ENCODE data around the gene NUDT9.
"Not testable (repeated sequence)": the region's sequence is repeated elsewhere in the genome, so short reads cannot be mapped to it uniquely, and the experiment has no call there.

The NUDT9 gene

GRCh38 chr4:87390551-87390890, 31.9 kb upstream of the NUDT9 start:
- H3K27ac ChIP-seq: peak overlapping the region; percentile 72
- TF ChIP-seq CTCF (conservative IDR thresholded peaks at IDR 0.05; ENCODE audit: low read depth, low read length): no peak
- peak overlapping the region; percentile 82; the same call in 1 of the 2 replicates for H3K4me2 ChIP-seq
- H2AFZ ChIP-seq (ENCODE audit: low read depth): peak overlapping the region; percentile 85
- no peaks in the 10 kb centered on the region for H4K20me1 ChIP-seq (ENCODE audit: insufficient read depth)
- H3K79me2 ChIP-seq (ENCODE audit: insufficient read depth, low read depth): peaks cover 53% of the 10 kb centered on the region
- peak overlapping the region; percentile 79 for H3K9ac ChIP-seq
- H3K4me3 ChIP-seq (IDR thresholded peaks at IDR 0.05; ENCODE audit: insufficient read depth, low read depth, low read length): peak overlapping the region; percentile 71
- H3K4me1 ChIP-seq (ENCODE audit: low read depth, poor library complexity, severe bottlenecking): peaks cover 30% of the 10 kb centered on the region
- H3K36me3 ChIP-seq (ENCODE audit: insufficient read depth): no peaks in the 10 kb centered on the region
- no peaks in the 10 kb centered on the region for H3K27me3 ChIP-seq (ENCODE audit: insufficient read depth, low read depth)

DNA sequence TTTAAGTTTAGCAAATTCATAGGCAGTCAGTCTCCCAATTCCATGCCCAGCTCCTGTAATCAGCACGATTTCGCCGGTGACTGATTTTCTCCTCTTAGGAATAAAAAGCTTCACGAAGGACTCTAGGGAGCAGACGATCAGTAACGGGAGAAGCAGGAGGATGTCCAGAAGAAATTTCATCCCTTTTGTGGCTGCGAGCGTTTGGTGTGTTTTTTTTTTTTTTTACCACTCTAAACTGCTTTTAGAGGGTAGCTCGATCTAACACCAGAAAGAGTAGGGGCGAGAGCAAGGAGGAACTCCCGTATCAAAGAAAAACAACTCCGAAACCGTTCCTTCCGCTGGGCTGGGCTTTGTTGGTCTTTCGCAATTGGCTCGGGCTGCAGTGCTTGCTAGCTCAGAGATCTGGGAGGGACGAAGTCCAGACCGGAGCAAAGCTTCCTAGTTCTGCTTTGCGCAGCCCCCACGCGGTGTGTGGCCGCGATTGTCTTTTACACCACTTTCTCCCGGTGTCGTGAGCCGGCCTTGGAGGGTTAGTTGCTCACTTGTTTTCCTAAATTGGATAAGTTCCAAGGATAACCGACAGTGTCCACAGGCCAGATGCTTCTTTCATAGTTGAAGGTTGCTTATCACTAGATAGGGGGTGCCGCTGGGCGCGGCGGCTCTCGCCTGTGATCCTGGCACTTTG, 31.3 kb upstream of the NUDT9 start, which contains the start of gene HSD17B11:
TSS of gene HSD17B11 (minus strand) at position 298 of the 685 bp plus-strand sequence. CDS start at position 180, 118 bp downstream.
- peak within 1 kb of the TSS; percentile 72 for H3K27ac ChIP-seq
- H2AFZ ChIP-seq (ENCODE audit: low read depth): peak within 1 kb of the TSS; percentile 85
- H3K4me2 ChIP-seq: peak within 1 kb of the TSS; percentile 82
- no peaks in the 10 kb centered on the region for H3K36me3 ChIP-seq (ENCODE audit: insufficient read depth)
- H3K27me3 ChIP-seq (ENCODE audit: insufficient read depth, low read depth): no peaks in the 10 kb centered on the region
- H3K4me1 ChIP-seq (ENCODE audit: low read depth, poor library complexity, severe bottlenecking): peaks cover 30% of the 10 kb centered on the region
- H4K20me1 ChIP-seq (ENCODE audit: insufficient read depth): no peaks in the 10 kb centered on the region
- peak within 1 kb of the TSS; percentile 91 for H3K4me3 ChIP-seq (IDR thresholded peaks at IDR 0.05; ENCODE audit: insufficient read depth, low read depth, low read length)
- H3K79me2 ChIP-seq (ENCODE audit: insufficient read depth, low read depth): peaks cover 48% of the 10 kb centered on the region
- TF ChIP-seq CTCF (conservative IDR thresholded peaks at IDR 0.05; ENCODE audit: low read depth, low read length): no peak
- peak within 1 kb of the TSS; percentile 79 for H3K9ac ChIP-seq

DNA sequence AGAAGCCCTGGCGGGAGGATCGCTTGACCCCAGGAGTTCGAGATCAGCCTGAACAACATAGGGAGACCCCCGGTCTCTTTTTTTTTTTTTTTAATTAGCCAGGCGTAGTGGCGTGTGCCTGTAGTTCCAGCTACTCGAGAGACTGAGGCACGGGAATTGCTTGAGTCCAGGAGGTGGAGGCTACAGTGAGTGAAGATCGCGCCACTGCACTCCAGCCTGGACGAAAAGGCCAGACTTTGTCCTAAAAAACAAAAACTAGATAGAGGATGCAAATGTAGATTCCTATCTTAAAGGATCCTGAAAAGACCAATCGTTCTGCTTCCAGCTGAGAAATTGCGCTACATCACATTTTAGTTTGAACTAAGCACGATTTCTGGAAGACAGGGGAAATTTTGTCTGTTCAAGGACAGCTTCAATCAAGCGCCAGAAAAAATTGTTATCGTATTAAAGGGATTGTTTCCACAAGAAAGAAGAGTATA, 30.8 kb upstream of the NUDT9 start:
- Histone ChIP-seq H3K9ac (peak overlapping the region; percentile 79), H3K79me2 (ENCODE audit: insufficient read depth, low read depth) (peaks cover 42% of the 10 kb centered on the region), H2AFZ (ENCODE audit: low read depth) (peak overlapping the region; percentile 85), H4K20me1 (ENCODE audit: insufficient read depth) (no peaks in the 10 kb centered on the region), H3K27ac (peak overlapping the region; percentile 72), H3K4me3 (IDR thresholded peaks at IDR 0.05; ENCODE audit: insufficient read depth, low read depth, low read length) (peak overlapping the region; percentile 91), H3K36me3 (ENCODE audit: insufficient read depth) (no peaks in the 10 kb centered on the region), H3K4me1 (ENCODE audit: low read depth, poor library complexity, severe bottlenecking) (peaks cover 30% of the 10 kb centered on the region), H3K27me3 (ENCODE audit: insufficient read depth, low read depth) (no peaks in the 10 kb centered on the region), H3K4me2 (peak overlapping the region; percentile 82)
- TF ChIP-seq CTCF (conservative IDR thresholded peaks at IDR 0.05; ENCODE audit: low read depth, low read length): no peak

DNA sequence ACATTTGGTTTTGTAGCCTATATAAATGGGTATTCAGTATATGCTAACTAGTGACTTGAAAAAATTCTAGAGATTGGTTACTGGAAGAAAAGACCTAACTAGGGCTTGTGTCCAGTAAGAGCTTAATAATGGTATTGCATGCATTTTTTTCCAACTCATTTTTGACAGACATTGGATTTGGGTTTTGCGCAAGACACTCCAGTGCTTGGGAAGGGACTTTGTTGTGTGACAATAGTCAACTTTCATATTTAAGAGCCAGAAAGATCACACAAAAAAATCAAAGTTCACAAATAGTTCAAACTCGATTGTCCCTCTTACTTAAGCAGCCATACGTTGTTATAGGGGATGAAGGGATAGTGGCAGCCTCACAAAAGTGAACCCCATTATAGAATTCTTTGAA, 30.2 kb upstream of the NUDT9 start:
- H3K79me2 ChIP-seq (ENCODE audit: insufficient read depth, low read depth): peaks cover 37% of the 10 kb centered on the region
- no peak overlapping the region for H3K4me3 ChIP-seq (IDR thresholded peaks at IDR 0.05; ENCODE audit: insufficient read depth, low read depth, low read length)
- H3K27ac ChIP-seq: no peak overlapping the region
- peaks cover 30% of the 10 kb centered on the region for H3K4me1 ChIP-seq (ENCODE audit: low read depth, poor library complexity, severe bottlenecking)
- H4K20me1 ChIP-seq (ENCODE audit: insufficient read depth): no peaks in the 10 kb centered on the region
- no peaks in the 10 kb centered on the region for H3K36me3 ChIP-seq (ENCODE audit: insufficient read depth)
- H3K4me2 ChIP-seq: peak overlapping the region; percentile 82
- H2AFZ ChIP-seq (ENCODE audit: low read depth): peak overlapping the region; percentile 85; the same call in 1 of the 2 replicates
- no peak overlapping the region for H3K9ac ChIP-seq
- TF ChIP-seq CTCF (conservative IDR thresholded peaks at IDR 0.05; ENCODE audit: low read depth, low read length): no peak
- no peaks in the 10 kb centered on the region for H3K27me3 ChIP-seq (ENCODE audit: insufficient read depth, low read depth)

DNA sequence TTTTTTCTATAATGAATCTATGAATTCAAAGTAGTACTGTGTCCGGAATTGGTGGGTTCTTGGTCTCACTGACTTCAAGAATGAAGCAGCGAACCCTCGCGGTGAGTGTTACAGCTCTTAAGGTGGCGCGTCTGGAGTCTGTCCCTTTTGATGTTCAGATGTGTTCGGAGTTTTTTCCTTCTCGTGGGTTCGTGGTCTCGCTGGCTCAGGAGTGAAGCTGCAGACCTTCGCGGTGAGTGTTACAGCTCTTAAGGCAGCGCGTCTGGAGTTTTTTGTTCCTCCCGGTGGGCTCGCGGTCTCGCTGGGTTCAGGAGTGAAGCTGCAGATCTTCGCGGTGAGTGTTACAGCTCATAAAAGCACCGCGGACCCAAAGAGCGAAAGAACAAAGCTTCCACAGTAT, 27.3 kb upstream of the NUDT9 start:
- not testable (repeated sequence) for H3K79me2 ChIP-seq (ENCODE audit: insufficient read depth, low read depth); H3K27me3 ChIP-seq (ENCODE audit: insufficient read depth, low read depth); H3K4me3 ChIP-seq (IDR thresholded peaks at IDR 0.05; ENCODE audit: insufficient read depth, low read depth, low read length); H3K9ac ChIP-seq; H3K27ac ChIP-seq; H2AFZ ChIP-seq (ENCODE audit: low read depth); H3K4me1 ChIP-seq (ENCODE audit: low read depth, poor library complexity, severe bottlenecking); H4K20me1 ChIP-seq (ENCODE audit: insufficient read depth); H3K4me2 ChIP-seq; H3K36me3 ChIP-seq (ENCODE audit: insufficient read depth)

DNA sequence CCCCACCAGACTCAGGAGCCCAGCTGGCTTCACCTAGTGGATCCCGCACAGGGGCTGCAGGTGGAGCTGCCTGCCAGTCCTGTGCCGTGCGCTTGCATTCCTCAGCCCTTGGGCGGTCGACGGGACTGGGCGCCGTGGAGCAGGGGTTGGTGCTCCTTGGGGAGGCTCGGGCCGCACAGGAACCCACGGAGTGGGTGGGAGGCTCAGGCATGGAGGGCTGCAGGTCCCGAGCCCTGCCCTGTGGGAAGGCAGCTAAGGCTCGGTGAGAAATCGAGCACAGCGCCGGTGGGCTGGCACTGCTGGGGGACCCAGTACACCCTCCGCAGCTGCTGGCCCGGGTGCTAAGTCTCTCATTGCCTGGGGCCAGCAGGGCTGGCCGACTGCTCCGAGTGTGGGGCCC, 26.5 kb upstream of the NUDT9 start:
- H3K9ac ChIP-seq; H3K27me3 ChIP-seq (ENCODE audit: insufficient read depth, low read depth); H3K79me2 ChIP-seq (ENCODE audit: insufficient read depth, low read depth); H3K27ac ChIP-seq; H3K4me2 ChIP-seq; H2AFZ ChIP-seq (ENCODE audit: low read depth); H3K4me1 ChIP-seq (ENCODE audit: low read depth, poor library complexity, severe bottlenecking); H3K4me3 ChIP-seq (IDR thresholded peaks at IDR 0.05; ENCODE audit: insufficient read depth, low read depth, low read length); H4K20me1 ChIP-seq (ENCODE audit: insufficient read depth); H3K36me3 ChIP-seq (ENCODE audit: insufficient read depth): not testable (repeated sequence)

All from KMS-11 (cell line).